Glutamatergic neuron (in vitro differentiated cells): Measurements from ENCODE around the gene CLEC16A. TPM values are rescaled to one million over a fixed set of nuclear protein-coding genes. Genes with fewer than 3 reads are reported as not detected.

ENCODE experiments used
- DNase-seq: peaks from one replicate; pipeline ENCODE4 v3.0.0; 2022
- H3K27ac Mint-ChIP-seq: one replicate; pipeline ENCODE4 v1.8.0; 2020; ENCODE audit warnings: mild to moderate bottlenecking, mixed read lengths, inconsistent platforms; ENCODE audit not compliant: unreplicated experiment
- H3K27me3 Mint-ChIP-seq: one replicate; pipeline ENCODE4 v1.8.0; 2020; ENCODE audit warnings: mild to moderate bottlenecking, moderate library complexity, mixed read lengths, inconsistent platforms; ENCODE audit not compliant: unreplicated experiment
- H3K36me3 Mint-ChIP-seq: one replicate; pipeline ENCODE4 v1.8.0; 2020; ENCODE audit warnings: mild to moderate bottlenecking, mixed read lengths, inconsistent platforms; ENCODE audit not compliant: unreplicated experiment
- H3K4me1 Mint-ChIP-seq: one replicate; pipeline ENCODE4 v1.8.0; 2020; ENCODE audit warnings: mild to moderate bottlenecking, low read depth, mixed read lengths, inconsistent platforms; ENCODE audit not compliant: unreplicated experiment
- H3K4me3 Mint-ChIP-seq: one replicate; pipeline ENCODE4 v1.8.0; 2020; ENCODE audit warnings: mild to moderate bottlenecking, mixed read lengths, inconsistent platforms; ENCODE audit not compliant: unreplicated experiment
- H3K9me3 Mint-ChIP-seq: one replicate; pipeline ENCODE4 v1.8.0; 2020; ENCODE audit warnings: mild to moderate bottlenecking, moderate library complexity, mixed read lengths, inconsistent platforms; ENCODE audit not compliant: unreplicated experiment
- total RNA-seq: library from RNA; stranded (reverse); fragmentation: NEBNext Ultra II Directional; extraction: Animal tissue kit (Norgen Biotek cat#: 25700); gene quantifications from one replicate; pipeline ENCODE4 v1.2.1, GENCODE V29; 2021; ENCODE audit not compliant: unreplicated experiment
- TF ChIP-seq, protein P1 (sequence below): fragments of 200-600 bp; sonication (generic); IDR thresholded peaks from one replicate; pipeline ENCODE4 v1.5.0; 2021; ENCODE audit not compliant: partially characterized antibody, unreplicated experiment

The CLEC16A gene
- total RNA-seq, 1 donor from 2014 or later: 43.0 TPM

DNA sequence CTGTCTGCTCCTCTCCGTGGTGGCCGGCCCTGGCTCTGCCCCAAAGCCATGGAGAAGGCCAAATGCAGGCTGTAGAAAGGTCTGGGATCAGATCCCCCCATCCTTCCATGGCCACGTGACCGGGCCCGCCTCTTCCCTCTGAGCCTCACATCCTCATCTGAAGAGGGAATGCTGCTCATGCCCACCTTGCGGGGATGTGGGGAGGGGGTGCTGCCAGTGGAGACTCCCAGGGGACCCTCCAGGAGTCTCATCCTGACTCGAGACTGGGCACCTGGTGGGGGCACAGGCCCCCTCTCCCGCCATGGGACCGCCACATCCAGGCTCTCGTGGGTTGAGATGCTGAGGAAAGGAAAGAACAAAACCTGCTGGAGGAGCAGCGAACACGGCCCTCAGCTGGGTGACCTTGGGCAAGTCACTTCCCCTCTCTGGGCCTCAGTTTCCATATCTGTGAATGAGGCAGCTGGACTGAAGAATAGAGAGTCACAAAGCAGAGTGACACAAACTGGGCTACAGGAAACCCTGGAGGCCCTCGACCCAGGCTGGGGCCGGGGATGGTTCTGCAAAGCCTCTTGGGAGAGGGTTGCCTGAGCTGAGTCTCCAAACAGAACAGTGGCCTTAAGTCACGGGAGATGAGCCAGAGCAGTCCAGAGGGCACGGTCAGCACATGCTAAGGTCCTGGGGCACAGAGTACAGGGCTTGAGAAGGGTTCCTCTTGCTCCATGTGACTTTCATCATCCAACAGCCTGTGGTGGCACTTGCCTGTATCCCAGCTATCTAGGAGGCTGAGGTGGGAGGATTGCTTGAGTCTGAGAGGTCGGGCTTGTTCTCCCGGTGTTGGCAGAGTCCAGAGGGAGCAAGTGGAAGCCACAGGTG is 281.5 kb downstream of the CLEC16A start:
- H3K4me1 Mint-ChIP-seq: peaks cover 3% of the 10 kb centered on the region
- TF ChIP-seq, protein P1, sequence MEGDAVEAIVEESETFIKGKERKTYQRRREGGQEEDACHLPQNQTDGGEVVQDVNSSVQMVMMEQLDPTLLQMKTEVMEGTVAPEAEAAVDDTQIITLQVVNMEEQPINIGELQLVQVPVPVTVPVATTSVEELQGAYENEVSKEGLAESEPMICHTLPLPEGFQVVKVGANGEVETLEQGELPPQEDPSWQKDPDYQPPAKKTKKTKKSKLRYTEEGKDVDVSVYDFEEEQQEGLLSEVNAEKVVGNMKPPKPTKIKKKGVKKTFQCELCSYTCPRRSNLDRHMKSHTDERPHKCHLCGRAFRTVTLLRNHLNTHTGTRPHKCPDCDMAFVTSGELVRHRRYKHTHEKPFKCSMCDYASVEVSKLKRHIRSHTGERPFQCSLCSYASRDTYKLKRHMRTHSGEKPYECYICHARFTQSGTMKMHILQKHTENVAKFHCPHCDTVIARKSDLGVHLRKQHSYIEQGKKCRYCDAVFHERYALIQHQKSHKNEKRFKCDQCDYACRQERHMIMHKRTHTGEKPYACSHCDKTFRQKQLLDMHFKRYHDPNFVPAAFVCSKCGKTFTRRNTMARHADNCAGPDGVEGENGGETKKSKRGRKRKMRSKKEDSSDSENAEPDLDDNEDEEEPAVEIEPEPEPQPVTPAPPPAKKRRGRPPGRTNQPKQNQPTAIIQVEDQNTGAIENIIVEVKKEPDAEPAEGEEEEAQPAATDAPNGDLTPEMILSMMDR: no peak
- no peak for DNase-seq
- peaks cover 2% of the 10 kb centered on the region for H3K9me3 Mint-ChIP-seq
- peaks cover 5% of the 10 kb centered on the region for H3K27me3 Mint-ChIP-seq
- H3K4me3 Mint-ChIP-seq: no peak overlapping the region
- H3K27ac Mint-ChIP-seq: no peak overlapping the region
- H3K36me3 Mint-ChIP-seq: no peaks in the 10 kb centered on the region

DNA sequence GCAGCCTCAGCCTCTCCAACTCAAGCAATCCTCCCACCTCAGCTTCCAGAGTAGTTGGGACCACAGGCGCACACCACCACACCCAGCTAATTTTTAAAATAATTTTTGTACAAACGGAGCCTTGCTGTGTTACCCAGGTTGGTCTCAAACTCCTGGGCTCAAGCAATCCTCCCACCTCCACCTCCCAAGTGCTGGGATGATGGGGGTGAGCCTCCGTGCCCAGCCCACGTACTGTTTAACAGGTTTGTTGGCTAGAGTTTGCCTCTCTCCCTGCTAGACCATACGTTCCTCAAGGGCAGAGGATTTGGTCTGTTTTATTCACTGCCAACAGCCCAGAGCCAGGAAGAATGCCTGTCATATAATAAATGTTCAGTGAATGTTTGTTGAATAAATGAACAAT is 285.1 kb downstream of the CLEC16A start:
- H3K4me1 Mint-ChIP-seq: peaks cover 3% of the 10 kb centered on the region
- H3K27me3 Mint-ChIP-seq: peaks cover 6% of the 10 kb centered on the region
- no peak overlapping the region for H3K27ac Mint-ChIP-seq
- H3K9me3 Mint-ChIP-seq: no peaks in the 10 kb centered on the region
- DNase-seq: no peak
- H3K4me3 Mint-ChIP-seq: no peak overlapping the region
- no peaks in the 10 kb centered on the region for H3K36me3 Mint-ChIP-seq
- TF ChIP-seq, protein P1: no peak

DNA sequence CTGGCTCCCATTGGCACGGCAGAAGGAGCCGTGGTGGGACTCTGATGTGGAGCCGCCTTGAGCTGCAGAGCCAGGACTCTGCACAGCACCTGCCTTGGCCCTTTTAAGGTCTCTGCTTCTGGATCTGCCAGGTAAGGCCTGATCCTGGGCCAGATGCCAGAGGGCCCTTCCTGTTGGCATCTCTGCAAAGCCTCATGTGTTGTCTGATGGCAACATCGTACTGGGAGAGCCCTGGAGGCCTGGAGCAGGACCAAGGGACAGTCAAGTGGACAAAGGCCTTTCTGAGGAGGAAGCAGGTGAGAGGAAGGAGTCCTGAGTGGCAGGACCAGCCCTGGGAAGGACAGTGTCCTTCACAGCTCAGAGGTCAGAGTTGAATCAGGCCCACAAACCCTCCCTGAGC is 285.5 kb downstream of the CLEC16A start:
- Mint-ChIP-seq H3K9me3 (no peaks in the 10 kb centered on the region), H3K4me3 (no peak overlapping the region), H3K27me3 (peaks cover 6% of the 10 kb centered on the region), H3K36me3 (no peaks in the 10 kb centered on the region), H3K27ac (no peak overlapping the region), H3K4me1 (peaks cover under 1% of the 10 kb centered on the region)
- no peak for DNase-seq
- TF ChIP-seq, protein P1: no peak

DNA sequence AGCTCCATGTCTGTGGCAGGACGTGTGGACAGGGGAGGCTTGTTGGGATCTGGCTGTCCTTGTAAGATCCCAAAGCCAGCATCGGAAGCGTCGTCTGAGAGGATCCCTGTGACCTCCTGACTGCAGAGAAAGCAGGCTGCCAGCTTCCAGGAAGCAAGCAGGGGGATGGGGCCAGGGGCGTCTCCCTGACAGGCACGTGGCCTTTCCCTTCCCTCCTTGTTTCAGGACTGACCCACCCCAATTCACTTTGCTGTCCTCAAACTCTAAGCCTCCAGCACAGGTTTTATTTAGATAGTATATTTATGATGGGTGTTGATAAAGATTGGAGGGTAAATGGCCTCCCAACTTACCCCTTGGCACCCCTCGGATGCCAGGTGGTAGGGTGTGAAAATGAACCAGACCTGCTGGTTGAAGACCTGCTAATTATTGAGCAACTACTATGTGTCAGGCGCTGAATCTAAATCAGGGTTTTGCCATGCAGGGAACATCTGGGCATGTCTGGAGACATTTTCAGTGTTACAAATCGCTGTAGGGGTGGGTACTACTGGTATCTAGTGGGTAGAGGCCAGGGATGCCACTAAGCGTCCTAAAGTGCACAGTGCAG is 287.1 kb downstream of the CLEC16A start:
- no peaks in the 10 kb centered on the region for H3K4me1 Mint-ChIP-seq
- no peak for DNase-seq
- no peaks in the 10 kb centered on the region for H3K36me3 Mint-ChIP-seq
- TF ChIP-seq, protein P1: no peak
- peaks cover 6% of the 10 kb centered on the region for H3K27me3 Mint-ChIP-seq
- H3K27ac Mint-ChIP-seq: no peak overlapping the region
- H3K4me3 Mint-ChIP-seq: no peak overlapping the region
- peaks cover 1% of the 10 kb centered on the region for H3K9me3 Mint-ChIP-seq

Other genes with a start within 250 kb of the CLEC16A start
- gene TEKT5, start 249.6 kb upstream of the CLEC16A start, total RNA-seq: not detected
- 23.2 TPM for gene NUBP1, start 200.7 kb upstream of the CLEC16A start, total RNA-seq
- 8.4 TPM for gene TVP23A, start 125.8 kb upstream of the CLEC16A start, total RNA-seq
- 0.69 TPM for gene CIITA, start 67.4 kb upstream of the CLEC16A start, total RNA-seq
- 37.3 TPM for gene DEXI, start 2.1 kb upstream of the CLEC16A start, total RNA-seq